Calu3 (cell line): ENCODE measurements around the gene FNDC3B. TPM values are rescaled to one million over a fixed set of nuclear protein-coding genes. Genes with fewer than 3 reads are reported as not detected.

ENCODE experiments used
- BruUV-seq: library from RNA; stranded (reverse); fragments of 400-500 nt; replicated peaks from 2 replicates; lab custom pipeline; 2021; lab: Mats Ljungman, UMichigan
- CTCF ChIA-PET: fragments of 300-600 bp; sonication (Branson Sonifier 250); formaldehyde crosslinking; loops from one replicate; lab custom pipeline; 2022; ENCODE audit warnings: antibody characterized with exemption; lab: Charles Lee
- DNase-seq: peaks from one replicate; pipeline ENCODE4 v3.0.0; 2022
- H3K27ac Mint-ChIP-seq: one replicate; pipeline ENCODE4 v1.8.0; 2022; ENCODE audit warnings: mixed read lengths; ENCODE audit not compliant: unreplicated experiment
- H3K27me3 Mint-ChIP-seq: one replicate; pipeline ENCODE4 v1.8.0; 2022; ENCODE audit warnings: mixed read lengths; ENCODE audit not compliant: unreplicated experiment
- H3K36me3 Mint-ChIP-seq: one replicate; pipeline ENCODE4 v1.8.0; 2022; ENCODE audit warnings: mild to moderate bottlenecking, moderate library complexity, mixed read lengths; ENCODE audit not compliant: insufficient read depth, unreplicated experiment
- H3K4me1 Mint-ChIP-seq: one replicate; pipeline ENCODE4 v1.8.0; 2022; ENCODE audit warnings: mild to moderate bottlenecking, low read depth, mixed read lengths; ENCODE audit not compliant: unreplicated experiment
- H3K4me3 Mint-ChIP-seq: one replicate; pipeline ENCODE4 v1.8.0; 2022; ENCODE audit warnings: mild to moderate bottlenecking, low read depth, moderate library complexity, mixed read lengths; ENCODE audit not compliant: unreplicated experiment
- H3K9me3 Mint-ChIP-seq: one replicate; pipeline ENCODE4 v1.8.0; 2022; ENCODE audit warnings: low read depth, mixed read lengths; ENCODE audit not compliant: unreplicated experiment
- CTCF ChIP-seq: fragments of 200-600 bp; IDR thresholded peaks from one replicate; pipeline ENCODE4 v1.8.0; 2022; ENCODE audit warnings: antibody characterized with exemption; ENCODE audit not compliant: unreplicated experiment
- intact Hi-C: fragments of 100-400 bp; cut with micrococcal nuclease; formaldehyde crosslinking; loops from one replicate; pipeline ENCODE4 v1.10.0; 2022; ENCODE audit not compliant: unreplicated experiment
- total RNA-seq: library from RNA; stranded (reverse); gene quantifications from 2 replicates; pipeline ENCODE4 v1.2.3, GENCODE V29; 2022

FNDC3B gene
- total RNA-seq, 1 experiment from 2014 or later, result 453 TPM

GRCh38 chr3:172334671-172335207 lies 295.4 kb downstream of the FNDC3B start:
- CTCF ChIA-PET, result no interaction called here
- Mint-ChIP-seq H3K9me3 (no peaks in the 10 kb centered on the region), H3K36me3 (peaks cover 98% of the 10 kb centered on the region)

GRCh38 chr3:172339892-172340291 lies 300.5 kb downstream of the FNDC3B start:
- peaks cover 7% of the 10 kb centered on the region for H3K4me1 Mint-ChIP-seq
- TF ChIP-seq CTCF, result no peak
- H3K27me3 Mint-ChIP-seq, result no peaks in the 10 kb centered on the region
- no peaks in the 10 kb centered on the region for H3K9me3 Mint-ChIP-seq
- CTCF ChIA-PET, result interaction anchor here (0.7 kb wide), 2 partner anchors 14 to 262 kb away, joined by 3 to 4 read pairs; no protein-coding TSS in a partner anchor
- BruUV-seq, result no TSS peak
- H3K27ac Mint-ChIP-seq, result no peak overlapping the region
- no peak overlapping the region for H3K4me3 Mint-ChIP-seq
- intact Hi-C loops, result loop anchor here (10.0 kb wide), 1 partner anchor 505 kb away; no protein-coding TSS in a partner anchor
- DNase-seq, result no peak
- H3K36me3 Mint-ChIP-seq, result peaks cover 97% of the 10 kb centered on the region

More at GRCh38 chr3:172334671-172335207, 295.4 kb downstream of the FNDC3B start:
- no TSS peak for BruUV-seq
- Mint-ChIP-seq H3K27ac (peak overlapping the region; percentile 33), H3K4me3 (no peak overlapping the region), H3K4me1 (peaks cover 25% of the 10 kb centered on the region), H3K27me3 (no peaks in the 10 kb centered on the region)
- TF ChIP-seq CTCF, result no peak
- intact Hi-C loops, result loop anchor here (5.0 kb wide), 1 partner anchor 272 kb away; no protein-coding TSS in a partner anchor
- DNase-seq, result no peak

- H3K4me3 Mint-ChIP-seq, result no peak overlapping the region
- no peak for DNase-seq
- H3K4me1 Mint-ChIP-seq, result peaks cover 7% of the 10 kb centered on the region
- intact Hi-C loops, result loop anchor here (10.0 kb wide), 1 partner anchor 506 kb away; no protein-coding TSS in a partner anchor
- no peak for TF ChIP-seq CTCF
- H3K27me3 Mint-ChIP-seq, result no peaks in the 10 kb centered on the region
- H3K9me3 Mint-ChIP-seq, result no peaks in the 10 kb centered on the region
- peaks cover 97% of the 10 kb centered on the region for H3K36me3 Mint-ChIP-seq
- no TSS peak for BruUV-seq
- H3K27ac Mint-ChIP-seq, result peak overlapping the region; percentile 20
- CTCF ChIA-PET, result interaction anchor here (0.5 to 2.4 kb wide), 5 partner anchors 8 to 396 kb away, joined by 3 to 16 read pairs (median 6); no protein-coding TSS in a partner anchor
Observed at GRCh38 chr3:172340583-172340982, 301.2 kb downstream of the FNDC3B start.

- intact Hi-C loops, result loop anchor here (10.0 kb wide), 1 partner anchor 507 kb away; no protein-coding TSS in a partner anchor
- peak; percentile 76 for TF ChIP-seq CTCF
- Mint-ChIP-seq H3K36me3 (peaks cover 97% of the 10 kb centered on the region), H3K9me3 (no peaks in the 10 kb centered on the region), H3K27me3 (no peaks in the 10 kb centered on the region), H3K4me1 (peaks cover 7% of the 10 kb centered on the region), H3K4me3 (no peak overlapping the region), H3K27ac (peak overlapping the region; percentile 21)
- CTCF ChIA-PET, result interaction anchor here (0.6 to 2.4 kb wide), 15 partner anchors 9 to 994 kb away, joined by 3 to 16 read pairs (median 3); no protein-coding TSS in a partner anchor
- DNase-seq, result peak; percentile 51
- no TSS peak for BruUV-seq
Observed at GRCh38 chr3:172341482-172342059, 302.2 kb downstream of the FNDC3B start.
